LNCAP (cell line): ENCODE results near the gene GULP1.

Experiments used
- TF ChIP-seq, protein P1 (sequence below): fragments of 450-650 bp; IDR thresholded peaks from 2 replicates; pipeline ENCODE4 v1.5.1; 2017; ENCODE audit warnings: mild to moderate bottlenecking

GULP1 gene

DNA sequence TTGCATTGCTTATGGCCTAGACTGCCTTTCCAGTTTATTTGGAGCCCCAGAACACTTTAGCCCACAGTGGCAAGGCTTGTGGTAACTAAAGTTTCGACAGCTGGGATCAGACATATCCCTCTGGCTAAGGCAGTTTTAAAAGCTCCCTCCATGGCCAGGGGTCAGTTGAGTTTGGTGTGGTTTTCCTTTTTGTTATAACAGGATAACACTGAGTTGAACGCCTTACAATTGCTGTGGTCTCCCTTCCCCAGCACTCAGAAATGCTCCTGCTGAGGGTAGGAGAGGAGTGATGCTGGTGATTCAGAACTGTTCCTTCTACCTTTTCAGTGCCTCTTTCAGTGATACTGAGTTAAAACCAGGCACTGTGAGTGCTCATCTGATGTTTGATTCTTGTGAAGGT, 182.6 kb downstream of the GULP1 start:
- TF ChIP-seq, protein P1, sequence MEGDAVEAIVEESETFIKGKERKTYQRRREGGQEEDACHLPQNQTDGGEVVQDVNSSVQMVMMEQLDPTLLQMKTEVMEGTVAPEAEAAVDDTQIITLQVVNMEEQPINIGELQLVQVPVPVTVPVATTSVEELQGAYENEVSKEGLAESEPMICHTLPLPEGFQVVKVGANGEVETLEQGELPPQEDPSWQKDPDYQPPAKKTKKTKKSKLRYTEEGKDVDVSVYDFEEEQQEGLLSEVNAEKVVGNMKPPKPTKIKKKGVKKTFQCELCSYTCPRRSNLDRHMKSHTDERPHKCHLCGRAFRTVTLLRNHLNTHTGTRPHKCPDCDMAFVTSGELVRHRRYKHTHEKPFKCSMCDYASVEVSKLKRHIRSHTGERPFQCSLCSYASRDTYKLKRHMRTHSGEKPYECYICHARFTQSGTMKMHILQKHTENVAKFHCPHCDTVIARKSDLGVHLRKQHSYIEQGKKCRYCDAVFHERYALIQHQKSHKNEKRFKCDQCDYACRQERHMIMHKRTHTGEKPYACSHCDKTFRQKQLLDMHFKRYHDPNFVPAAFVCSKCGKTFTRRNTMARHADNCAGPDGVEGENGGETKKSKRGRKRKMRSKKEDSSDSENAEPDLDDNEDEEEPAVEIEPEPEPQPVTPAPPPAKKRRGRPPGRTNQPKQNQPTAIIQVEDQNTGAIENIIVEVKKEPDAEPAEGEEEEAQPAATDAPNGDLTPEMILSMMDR: no peak

DNA sequence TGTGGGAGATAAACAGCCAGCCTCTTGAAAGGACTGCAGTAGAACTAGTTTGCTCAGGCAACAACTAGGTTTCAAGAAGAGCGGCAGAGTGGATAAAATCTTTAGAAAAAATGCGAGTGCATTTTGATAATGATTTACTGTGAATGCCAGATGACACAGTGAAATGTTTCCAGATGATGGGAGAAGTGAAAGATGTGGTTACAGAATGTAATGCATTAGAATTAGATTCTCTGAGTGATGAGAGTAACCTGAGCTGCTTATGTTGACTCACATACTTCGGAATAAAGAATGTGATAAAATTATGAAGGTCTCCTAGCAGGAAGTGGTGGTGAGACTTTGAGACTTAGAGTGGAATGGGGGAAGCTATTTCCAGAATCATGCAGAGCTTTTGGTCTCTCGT, 184.3 kb downstream of the GULP1 start:
- TF ChIP-seq, protein P1: no peak

DNA sequence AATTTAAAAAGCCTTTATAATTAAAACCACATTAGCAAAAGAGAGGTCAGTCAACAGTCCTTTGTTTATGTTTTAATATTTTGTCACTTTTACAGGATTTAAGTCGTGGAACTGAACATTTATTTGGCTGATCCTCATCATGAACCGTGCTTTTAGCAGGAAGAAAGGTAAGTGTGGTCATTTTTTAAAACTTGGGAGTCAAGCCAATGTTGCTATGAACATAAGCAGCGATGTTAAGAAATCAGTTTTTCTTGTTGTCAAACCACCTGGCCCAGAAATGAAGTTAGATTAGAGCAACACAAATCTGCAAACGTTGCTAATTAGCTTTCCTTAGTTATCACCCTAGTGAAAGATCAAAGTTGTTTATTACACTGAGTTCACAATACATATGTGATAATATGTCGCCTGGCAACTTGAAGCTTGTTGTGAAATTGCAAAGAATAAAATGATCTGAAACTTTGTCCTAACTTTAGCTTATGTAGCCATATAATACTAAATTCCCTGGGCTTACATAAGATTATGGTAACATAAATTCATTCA, 186.0 kb downstream of the GULP1 start:
- TF ChIP-seq, protein P1: no peak

DNA sequence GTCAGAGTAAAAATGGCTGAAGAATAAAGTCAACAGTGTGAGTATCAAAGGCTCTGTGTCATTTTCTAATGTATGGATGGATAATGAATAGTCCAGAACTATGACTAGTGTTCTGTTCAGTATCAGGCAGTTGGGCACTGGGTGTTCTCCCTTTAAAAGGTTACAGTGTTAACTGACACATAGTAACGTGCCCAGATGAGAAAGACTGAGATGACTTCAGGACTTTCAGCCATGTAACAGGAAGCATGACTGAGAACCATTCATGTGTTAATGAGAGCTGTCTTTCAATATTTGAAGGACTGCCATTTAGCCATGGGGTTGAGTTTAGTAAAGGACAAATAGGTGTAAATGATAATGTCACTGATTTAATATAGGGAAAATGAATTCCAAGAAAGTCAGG, 187.1 kb downstream of the GULP1 start:
- TF ChIP-seq, protein P1: no peak

DNA sequence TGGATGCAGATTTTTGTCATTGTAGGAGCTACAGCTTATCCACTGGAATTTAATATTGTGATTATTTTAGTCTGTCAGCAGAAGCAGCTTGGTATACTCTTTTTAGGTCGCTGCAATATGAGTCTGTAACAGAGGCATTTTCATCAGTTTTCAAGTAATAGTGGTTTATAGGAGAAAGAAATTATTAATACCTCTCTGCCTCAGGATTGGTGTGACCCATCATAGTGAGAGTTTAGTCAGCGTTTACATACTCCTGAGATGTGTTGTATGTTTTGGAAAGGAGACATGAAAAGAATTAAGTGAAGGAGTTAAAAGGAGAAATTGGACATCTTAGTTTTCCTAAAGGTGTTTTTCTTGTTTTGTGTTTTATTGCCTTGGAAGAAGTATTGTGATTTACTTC, 189.8 kb downstream of the GULP1 start:
- TF ChIP-seq, protein P1: no peak

DNA sequence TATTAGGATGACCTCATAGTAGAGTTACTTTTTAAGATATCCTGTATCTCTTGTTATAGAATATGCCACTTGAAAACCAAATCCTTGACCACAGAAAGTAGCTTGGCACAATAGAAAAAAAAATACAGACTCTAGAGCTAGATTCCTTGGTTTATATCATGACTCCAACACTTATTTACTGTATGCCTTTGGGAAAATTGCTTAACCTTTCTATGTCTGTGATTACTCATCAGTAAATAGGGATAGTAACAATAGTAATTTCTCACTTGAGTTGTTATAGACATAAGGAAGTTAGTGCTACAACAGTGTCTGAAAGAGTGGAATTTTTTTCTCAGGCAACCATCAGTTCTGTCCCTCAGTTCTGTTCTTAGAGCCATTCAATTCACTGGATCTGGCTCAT, 193.8 kb downstream of the GULP1 start:
- TF ChIP-seq, protein P1: no peak

DNA sequence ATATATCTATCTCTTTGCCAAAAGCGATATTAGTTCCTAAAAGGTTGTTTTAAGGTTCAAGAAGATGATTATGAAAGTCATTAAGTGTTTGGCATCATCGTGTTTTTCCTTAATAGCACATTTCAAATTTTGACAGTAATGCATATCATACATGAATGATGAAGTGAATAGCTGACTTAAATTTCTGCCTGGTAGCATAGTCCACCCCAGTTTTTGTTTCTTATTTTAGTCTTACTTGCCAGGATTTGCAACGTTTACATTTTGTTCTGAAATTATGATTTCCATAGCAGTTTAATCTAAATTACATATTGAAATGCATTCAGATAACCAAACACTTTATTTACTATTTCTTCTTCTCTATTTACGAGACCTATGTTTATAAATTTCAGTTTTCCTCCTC, 201.1 kb downstream of the GULP1 start:
- TF ChIP-seq, protein P1: no peak

DNA sequence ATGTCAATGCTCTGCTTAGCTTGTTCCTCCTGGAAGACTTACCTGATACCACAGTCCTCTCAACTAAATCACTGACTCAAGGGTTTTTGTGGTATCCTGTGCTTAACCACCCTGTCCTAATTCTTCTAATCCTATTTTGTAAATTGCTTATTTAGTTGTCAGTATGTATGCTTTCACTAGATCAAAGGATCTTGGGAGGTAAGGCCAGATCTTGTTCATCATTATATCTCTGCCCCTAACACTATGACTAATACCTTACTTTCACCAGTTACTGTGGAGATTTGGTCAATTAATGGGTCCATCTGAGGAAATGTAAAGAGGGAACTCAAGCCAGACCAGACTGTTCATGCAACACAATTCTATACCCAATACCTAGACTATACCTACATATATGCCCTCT, 203.2 kb downstream of the GULP1 start:
- TF ChIP-seq, protein P1: no peak
